HG02588 (cell line): Measurements from ENCODE around the gene ENTPD2.

Source experiments
- ATAC-seq: cut with Tn5 transposase; IDR thresholded peaks from one replicate; pipeline ENCODE4 v1.9.1; 2021; ENCODE audit warnings: mild to moderate bottlenecking, moderate library complexity; ENCODE audit not compliant: unreplicated experiment

Gene ENTPD2

DNA sequence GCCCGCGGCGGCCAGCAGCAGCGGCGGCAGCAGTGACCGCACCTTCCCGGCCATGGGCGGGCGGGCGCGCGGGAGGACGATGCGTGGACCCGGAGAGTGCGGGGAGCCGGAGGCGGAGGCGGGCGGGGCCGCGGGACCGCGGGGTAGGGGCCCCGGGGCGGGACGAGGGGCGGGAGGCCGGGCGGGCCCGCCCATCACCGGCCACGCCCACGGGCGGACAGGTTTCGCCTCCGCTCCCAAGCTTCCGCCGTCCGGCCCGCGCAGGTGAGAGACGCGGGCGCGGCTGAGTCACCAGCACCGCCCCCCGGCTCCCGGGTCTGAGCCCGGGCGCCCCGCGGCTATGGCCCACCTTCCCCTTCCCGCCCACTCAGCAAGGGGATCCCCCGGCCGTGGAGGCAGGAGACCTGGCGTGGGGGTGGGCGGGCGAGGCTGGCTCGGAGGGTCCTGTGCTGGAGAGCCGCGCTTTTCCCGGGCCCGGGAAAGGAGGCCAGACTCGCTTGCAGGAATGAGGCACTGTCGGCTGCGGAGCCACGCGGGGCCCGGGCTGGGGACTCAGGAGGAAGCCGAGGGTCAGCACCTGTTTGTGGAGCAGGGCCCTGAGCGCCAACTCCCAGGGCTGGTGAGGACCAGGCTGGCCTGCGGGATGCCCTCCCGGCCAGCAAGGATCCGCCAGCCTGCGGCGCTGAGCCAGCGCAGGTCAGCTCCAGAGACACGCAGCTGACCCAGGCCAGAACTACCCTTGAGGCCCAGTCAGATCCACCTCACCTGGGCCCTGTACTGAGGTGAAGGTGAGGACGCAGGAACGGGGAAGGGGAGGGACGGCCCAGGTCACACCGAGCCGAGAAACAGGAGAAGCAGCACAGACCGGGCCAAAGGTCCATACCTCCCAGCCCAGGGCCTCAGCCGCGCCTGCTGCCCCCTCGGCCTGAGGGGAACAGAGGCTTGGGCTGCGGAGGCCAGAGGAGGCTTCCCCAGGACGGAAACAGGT lies at the start of gene ENTPD2:
Gene ENTPD2 (minus strand): TSS at position 118 of the 988 bp plus-strand sequence. CDS start 64 bp downstream, at position 54.
- no peak for ATAC-seq

GRCh38 chr9:137103206-137103999 lies 49.5 kb upstream of the ENTPD2 start:
- ATAC-seq = no peak

DNA sequence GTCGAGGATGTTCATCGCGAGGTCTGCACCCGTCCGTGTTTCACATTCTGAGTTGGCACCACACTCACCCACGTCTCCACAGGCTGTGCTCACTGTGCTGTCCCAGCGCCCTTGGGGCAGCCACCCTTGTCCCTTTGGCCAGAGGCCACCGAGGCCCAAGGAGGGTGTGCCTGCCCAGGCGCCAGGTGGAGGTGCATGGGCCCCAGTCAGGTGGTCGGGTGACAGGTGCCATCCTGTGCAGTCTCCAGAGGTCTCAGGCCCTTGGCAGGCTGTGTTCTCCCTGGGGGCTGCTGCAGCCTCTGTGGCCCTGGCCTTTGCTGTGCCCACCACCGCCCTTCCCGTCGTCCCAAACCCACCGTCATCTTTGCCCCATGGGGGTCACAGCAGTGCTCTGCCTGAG lies 45.4 kb upstream of the ENTPD2 start:
- no peak for ATAC-seq

DNA sequence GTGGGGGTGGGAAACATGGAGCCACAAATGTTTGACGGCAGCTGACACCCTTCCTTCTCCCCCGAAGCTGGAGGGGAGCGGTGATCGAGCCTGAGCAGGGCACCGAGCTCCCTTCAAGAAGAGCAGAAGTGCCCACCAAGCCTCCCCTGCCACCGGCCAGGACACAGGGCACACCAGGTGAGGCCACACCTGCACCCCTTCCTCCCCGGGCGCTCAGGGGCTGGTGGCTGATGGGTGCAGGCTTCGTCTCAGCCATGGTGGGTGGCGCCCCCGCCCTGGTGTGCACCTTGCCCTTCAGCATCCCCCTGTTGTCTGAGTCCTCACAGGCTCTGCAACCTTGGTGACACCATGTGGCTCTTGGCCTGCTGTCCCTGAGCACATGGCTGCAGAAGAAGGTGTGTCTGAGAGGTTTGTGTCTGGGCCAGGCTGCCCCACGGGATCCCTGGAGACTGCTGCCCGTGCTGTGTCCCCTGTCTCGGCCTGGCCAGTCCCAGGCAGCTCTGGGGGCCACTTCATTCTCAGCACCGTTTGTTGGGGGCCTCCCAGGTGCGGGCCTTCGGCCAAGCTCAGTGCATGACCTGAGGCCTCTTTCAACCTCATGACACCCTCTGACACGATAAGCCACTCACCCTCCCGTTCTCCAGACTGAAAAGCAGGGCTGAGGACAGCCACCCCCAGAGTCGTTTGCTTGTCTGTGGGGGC lies 44.1 kb upstream of the ENTPD2 start:
- no peak for ATAC-seq

- no peak for ATAC-seq
These were observed 43.1 kb upstream of the ENTPD2 start for GRCh38 chr9:137096785-137097546.

- peak; percentile 77 for ATAC-seq
These were observed 42.0 kb upstream of the ENTPD2 start for GRCh38 chr9:137095664-137096517.

- ATAC-seq = no peak
These were observed 35.5 kb upstream of the ENTPD2 start for GRCh38 chr9:137089232-137089947.

GRCh38 chr9:137088121-137088520 lies 34.3 kb upstream of the ENTPD2 start:
- no peak for ATAC-seq

DNA sequence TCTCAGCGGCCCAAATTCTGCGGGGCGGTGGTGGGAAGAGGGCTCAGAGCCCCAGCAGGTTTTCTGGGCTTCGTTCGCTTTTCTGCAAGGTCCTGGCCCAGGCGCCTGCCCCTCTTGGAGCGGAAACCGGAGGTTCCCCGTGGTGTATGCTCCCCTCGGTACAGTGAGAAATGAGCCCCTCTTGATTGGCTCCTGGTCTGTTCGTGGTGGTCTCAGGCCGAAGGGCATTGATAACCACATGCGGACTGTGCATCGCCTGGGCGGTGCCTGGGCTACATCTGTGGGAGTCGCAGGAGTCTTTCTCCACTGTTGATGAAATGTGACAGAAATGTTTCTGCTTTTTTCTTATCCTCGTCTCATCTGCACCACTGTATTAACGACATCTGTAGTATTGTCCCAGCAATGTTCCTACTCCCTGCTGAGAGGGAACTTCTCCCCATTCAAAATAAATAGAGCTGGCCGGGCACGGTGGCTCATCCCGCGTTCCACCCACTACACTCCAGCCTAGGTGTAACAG lies 33.6 kb upstream of the ENTPD2 start:
- ATAC-seq = no peak

GRCh38 chr9:137086531-137087408 lies 32.9 kb upstream of the ENTPD2 start, which contains the start of gene MAN1B1:
TSS of gene MAN1B1 (plus strand) at chr9:137086985. CDS start at chr9:137087000, 15 bp downstream.
- ATAC-seq = peak; percentile 75

DNA sequence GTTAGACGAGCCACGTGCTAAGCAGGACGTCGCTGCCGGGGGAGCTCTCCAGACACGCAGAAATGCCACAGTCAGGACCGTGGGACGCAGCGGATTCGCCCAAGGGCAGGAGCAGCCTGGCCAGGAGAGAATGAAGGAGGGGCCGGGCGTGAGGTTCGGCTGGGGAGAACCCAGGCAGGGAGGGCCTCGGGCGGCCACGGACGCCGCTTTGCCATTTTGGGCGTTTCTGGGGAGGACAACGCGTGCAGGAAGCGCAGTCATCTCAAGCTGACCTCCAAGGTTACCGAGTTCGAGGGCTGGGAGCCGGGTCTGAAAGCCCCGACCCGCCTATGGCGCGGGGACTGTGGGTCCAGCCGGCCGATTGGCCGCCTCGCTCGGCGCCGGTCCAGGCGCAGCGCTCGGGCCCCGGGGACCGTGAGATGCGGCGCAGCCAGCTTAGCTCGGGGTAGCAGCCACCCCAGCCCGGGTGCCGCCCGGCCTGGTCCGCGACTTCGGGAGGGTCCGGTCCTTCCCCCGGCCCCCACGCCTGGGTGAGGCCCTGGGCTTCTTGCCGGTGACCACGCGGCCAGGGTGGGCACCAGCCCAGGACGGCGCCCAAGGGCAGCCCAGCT lies 32.2 kb upstream of the ENTPD2 start:
- peak; percentile 3 for ATAC-seq

- ATAC-seq = no peak
These were observed 30.7 kb upstream of the ENTPD2 start for GRCh38 chr9:137084526-137084925.

- no peak for ATAC-seq
These were observed 29.6 kb upstream of the ENTPD2 start for GRCh38 chr9:137083394-137084004.

DNA sequence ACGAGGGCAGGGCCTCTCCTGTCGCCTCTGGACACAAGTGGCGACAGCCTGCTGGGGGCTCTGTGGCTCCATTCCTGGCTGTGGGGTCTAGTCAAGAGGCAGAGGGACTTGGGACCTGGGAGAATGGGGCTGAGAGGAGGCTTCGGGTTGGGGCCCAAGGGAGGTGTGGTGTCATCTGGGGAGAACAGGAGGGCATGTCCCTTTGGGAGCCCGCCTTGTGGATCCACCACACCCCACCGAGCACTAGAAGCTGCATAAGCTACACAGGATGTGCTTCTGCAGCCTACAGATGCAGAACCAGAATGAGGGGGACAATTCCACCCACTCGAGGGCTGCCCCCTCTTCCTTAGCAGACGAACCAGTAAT lies 29.0 kb upstream of the ENTPD2 start:
- no peak for ATAC-seq

DNA sequence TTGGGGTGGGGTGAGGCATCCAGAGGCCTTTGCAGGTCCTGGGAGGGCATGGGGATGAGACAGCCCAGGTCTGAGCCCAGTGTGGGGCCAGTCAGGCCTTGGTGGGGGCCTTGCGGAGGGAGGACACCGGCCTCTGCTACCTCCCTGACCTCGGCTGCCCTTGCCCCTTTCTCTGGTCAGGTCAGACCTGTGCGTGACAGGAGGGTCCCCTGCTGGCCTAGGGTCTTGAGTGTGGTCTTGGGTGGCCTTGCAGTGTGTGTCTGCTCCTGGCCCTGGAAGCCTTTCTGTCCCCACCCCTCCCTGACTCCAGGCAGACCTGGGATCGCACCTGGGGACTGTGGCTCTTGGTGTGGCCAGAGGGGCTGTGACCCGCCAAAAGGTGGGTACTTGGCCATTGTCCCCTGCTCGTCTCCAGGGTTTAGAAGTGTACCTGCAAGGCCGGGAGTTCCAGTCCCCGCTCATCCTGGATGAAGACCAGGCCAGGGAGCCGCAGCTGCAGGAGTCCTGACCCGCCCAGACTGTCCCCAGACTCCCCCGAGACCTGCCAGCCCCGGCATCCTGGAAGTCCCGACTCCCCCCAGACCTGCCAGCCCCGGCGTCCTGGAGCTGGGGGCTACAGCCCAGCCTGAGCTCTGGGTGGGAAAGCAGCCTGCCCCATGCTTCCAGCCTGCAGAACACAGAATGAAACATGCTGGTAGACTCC lies 28.5 kb upstream of the ENTPD2 start:
- ATAC-seq = no peak
